Right renal pelvis (tissue), 4 donors: ENCODE measurements around the gene P2RY8. TPM values are rescaled to one million over a fixed set of nuclear protein-coding genes. Genes with fewer than 3 reads are reported as not detected.
A peak's percentile ranks its signal among the peaks of the same experiment; 100 is the strongest.
"Not testable (repeated sequence)": the region's sequence is repeated elsewhere in the genome, so short reads cannot be mapped to it uniquely, and the experiment has no call there.

Experiments used
- DNase-seq, 4 donors: peaks; one replicate each; pipeline ENCODE4 v3.0.0-alpha.2; 2013; ENCODE audit warnings: low read depth in 4 of 4, low spot score in 3 of 4, missing footprints in 1 of 4
- polyA plus RNA-seq, 4 donors: library from polyadenylated mRNA; unstranded; fragments of 120-200 nt; gene quantifications; one replicate each; pipeline ENCODE4 v1.2.1, GENCODE V29; 2013; ENCODE audit not compliant: insufficient read length in 4 of 4

The P2RY8 gene
- polyA plus RNA-seq: 1 to 10 TPM; 1.1 to 1.7 (median 1.3) TPM

DNA sequence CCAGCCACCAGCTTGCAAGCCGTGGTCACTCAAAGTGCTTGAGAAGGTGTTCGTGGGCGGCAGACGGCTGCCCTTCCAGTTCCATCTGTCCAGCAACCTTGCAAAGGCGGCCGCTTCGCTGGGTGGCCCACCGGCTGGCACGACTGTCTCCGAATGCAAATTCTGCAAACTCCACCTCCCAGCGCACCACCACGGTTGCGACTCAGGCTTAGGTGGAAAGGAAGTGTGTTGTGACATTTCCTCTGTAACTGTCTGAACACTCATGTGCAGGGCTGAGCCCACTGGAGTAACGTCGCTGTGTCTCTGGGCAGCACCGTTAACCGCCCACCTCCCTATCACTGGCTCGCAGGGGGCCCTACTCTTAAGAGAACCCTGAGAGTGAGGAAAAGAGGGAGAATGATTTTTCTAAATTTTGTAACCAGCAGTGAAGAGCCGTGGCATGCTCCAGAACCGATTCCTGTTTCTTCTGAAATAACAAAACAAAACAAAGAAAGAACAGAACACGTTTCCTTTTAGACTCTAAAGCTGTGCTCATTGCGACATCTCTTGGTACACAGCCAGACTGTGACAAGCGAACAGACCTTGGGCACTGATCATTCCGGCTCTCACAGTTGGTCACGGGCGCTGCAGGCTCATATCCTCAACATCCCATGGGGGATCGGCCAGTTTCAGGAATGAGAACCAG is at the start of gene P2RY8:
Gene P2RY8, minus strand, starts transcription at position 155 of the 685 bp plus-strand sequence. CDS start 70,627 bp downstream, outside the sequence.
- no peak for DNase-seq

DNA sequence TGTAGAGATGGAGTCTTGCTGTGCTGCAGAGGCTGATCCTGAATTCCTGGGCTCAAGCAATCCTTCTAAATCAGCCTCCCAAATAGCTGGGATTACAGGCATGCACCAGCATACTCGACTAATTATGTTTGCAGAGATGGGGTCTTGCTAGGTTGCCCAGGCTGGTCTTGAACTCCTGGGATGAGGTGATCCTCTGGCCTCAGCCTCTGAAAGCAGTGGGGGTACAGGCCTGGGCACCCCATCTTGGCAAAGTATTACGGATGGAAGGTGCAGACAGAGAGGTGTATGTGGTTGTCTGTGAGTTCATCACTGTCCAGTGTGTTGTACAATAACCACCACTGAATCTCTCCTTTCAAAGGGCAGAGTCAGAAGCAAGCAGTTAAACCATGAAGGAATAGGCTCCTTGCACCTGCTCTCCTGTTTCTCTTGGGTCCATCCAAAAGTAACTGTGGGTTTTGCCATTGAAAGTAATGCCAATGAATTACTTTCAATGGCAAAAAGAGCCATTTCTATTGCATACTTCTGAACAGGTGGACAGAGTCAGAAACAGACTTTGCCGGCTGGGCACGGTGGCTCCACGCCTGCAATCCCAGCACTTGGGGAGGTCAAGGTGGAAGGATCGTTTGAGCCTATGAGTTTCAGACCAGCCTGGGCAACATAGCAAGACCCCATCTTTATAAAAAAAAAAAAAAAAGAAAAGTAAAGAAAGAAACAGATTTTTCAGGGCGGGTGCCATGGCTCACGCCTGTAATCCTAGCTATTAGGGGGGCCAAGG is 47.4 kb upstream of the P2RY8 start:
- DNase-seq: no peak

DNA sequence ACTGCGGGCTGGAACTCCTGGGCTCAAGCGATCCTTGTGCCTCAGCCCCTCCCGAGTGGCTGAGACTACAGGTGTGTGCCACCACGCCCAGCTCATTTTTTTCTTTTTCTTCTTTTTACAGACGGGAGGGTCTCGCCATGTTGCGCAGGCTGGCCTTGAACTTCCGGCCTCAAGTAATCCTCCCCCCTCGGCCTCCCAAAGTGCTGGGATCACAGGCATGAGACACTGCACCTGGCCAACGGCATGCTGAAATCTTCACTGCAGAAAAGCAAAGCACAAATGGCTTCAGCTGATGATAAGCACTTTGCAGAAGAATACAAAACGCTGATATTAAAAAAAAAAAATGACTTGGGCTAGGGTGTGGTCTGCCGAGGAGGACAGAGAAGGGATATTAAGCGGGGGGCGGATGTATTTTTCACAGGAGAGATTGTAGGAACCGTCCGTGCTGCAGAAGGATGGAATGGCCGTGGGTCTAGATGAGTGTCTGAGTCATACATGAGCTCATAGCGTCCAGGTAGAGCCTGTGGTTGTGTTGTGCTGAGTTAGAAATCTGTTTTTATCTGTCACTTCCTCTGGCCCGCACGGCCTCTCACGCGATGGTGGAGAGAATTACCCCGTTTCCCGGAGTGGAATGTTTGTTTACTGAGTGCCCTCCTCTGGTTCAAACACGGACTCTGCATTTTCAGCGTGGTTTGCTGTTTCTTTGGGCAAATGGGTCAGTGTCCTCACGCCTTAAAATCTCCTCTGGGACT is 45.9 kb upstream of the P2RY8 start:
- DNase-seq: no peak

DNA sequence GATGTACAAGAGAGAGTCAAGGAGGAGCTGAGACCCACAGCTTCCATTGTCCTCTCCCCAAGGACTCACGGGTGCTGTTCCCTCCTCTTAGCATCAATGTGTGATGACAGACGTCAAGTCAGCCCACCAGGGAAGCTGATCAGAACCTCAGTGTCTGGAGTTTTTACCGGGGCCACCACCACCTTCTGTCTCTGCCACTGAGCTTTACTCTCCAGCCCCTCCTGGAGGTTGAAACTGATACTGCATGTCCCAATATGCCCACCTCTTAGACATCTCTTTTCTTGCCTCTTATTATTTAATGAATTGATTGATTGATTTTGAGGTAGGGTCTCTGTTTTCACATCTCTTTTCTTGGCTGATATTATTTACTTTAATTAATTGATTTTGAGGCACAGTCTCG is 44.1 kb upstream of the P2RY8 start:
- DNase-seq: peak in 1 of 4 donors; percentile 36

DNA sequence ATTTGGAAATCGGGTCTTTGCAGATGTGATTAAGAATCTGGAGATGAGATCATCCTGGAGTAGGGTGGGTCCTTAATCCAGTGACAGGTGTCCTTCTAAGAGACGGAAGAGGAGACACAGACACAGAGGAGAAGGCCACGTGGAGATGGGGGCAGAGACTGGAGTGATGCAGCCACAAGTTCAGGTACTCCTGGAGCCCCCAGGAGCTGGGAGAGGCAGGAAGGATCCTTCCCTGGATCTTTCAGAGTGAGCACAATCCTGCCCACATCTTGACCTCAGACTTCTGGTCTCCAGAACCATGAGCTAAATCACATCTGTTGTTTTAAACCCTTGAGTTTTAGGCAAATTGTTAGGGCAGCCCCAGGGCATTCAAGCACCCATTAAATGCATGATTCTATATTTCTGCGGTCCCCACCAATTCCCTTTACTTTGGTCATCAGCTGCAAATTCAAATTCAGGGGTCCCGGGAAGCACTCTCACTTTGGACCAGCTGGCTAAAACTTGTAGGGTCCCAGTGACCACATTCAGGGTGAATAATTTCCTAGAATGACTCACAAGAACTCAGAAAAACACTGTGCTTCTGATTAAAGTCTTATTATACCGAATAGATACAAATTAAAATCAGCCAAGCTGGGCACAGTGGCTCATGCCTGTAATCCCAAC is 41.7 kb upstream of the P2RY8 start:
- no peak for DNase-seq

- DNase-seq: no peak
Measured at GRCh38 chrX:1577845-1578244, 40.9 kb upstream of the P2RY8 start.

- no peak for DNase-seq
Measured at GRCh38 chrX:1576201-1576992, 39.4 kb upstream of the P2RY8 start.

GRCh38 chrX:1574181-1574580 is 37.2 kb upstream of the P2RY8 start:
- not testable (repeated sequence) for DNase-seq

DNA sequence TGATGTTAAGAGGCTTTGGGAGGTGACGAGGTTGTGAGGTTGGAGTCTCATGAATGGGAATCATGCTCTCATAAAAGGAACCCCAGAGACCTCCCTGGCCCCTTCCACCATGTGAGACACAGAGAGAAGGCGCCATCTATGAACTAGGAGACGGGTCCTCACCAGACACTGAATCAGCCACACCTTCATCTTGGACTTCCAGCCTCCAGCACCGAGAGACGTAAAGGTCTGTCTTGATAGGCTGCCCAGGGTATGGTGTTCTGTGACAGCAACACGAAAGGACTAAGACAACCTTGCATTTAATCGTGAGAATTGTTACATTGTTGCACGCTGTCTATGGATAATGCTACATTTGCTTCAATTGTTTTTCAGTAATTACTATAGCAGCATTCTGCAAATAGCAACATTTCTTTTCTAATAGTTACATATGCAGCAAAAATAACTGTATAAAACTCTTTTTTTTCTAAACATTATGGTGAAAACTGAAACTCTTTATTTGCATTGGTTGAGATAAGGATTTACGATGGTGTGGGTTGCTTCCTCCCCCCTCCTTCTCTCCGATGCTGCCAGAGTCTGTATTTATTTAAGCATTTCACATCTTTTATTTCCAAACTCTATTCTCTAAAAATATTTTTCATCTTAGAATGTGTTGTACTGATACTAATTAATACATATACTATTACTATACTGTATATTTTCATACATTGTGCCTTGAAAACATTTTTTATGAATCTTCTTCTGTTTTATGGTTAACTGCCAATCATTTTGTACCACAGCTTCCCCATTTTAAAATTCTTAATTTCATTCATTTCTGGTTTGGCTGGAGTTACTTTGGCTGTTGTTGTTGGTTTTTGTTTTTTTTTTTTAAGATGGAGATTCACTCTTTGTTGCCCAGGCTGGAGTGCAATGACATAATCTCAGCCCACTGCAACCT is 28.0 kb upstream of the P2RY8 start:
- DNase-seq: no peak

GRCh38 chrX:1564077-1564476 is 27.1 kb upstream of the P2RY8 start:
- not testable (repeated sequence) for DNase-seq

GRCh38 chrX:1561164-1561563 is 24.2 kb upstream of the P2RY8 start:
- no peak for DNase-seq

GRCh38 chrX:1558761-1559468 is 21.9 kb upstream of the P2RY8 start:
- DNase-seq: no peak

- DNase-seq: not testable (repeated sequence)
Measured at GRCh38 chrX:1557442-1557841, 20.5 kb upstream of the P2RY8 start.

DNA sequence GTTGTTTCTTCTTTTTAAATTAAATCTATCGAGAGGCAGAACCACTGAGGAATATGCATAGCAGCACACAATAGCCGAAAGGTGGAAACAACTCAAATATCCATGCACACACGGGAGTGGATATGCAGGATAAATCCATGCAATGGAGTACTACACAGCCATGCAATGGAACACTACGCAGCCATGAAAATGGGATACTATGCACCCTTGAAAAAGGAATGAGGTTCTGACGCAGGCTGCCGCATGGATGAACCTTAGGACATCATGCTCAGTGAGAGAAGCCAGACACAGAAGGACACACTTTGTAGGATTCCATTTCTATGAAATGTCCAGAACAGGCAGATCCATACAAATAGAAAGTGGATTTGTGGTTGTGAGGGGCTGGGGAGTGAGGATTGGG is 18.4 kb upstream of the P2RY8 start:
- DNase-seq: no peak

- DNase-seq: no peak
Measured at GRCh38 chrX:1554469-1555210, 17.7 kb upstream of the P2RY8 start.

GRCh38 chrX:1551959-1552546 is 15.1 kb upstream of the P2RY8 start:
- DNase-seq: no peak

GRCh38 chrX:1546691-1547251 is 9.8 kb upstream of the P2RY8 start:
- DNase-seq: no peak
